HFFc6 (cell line): ENCODE results near the gene RAB3IP. TPM values are rescaled to one million over a fixed set of nuclear protein-coding genes. Genes with fewer than 3 reads are reported as not detected.
"Not testable (repeated sequence)": the region's sequence is repeated elsewhere in the genome, so short reads cannot be mapped to it uniquely, and the experiment has no call there.

ENCODE experiments used
- DNase-seq: peaks from one replicate; pipeline ENCODE4 v3.0.0-alpha.2; 2018
- H3K27ac Mint-ChIP-seq: 2 replicates; pipeline ENCODE4 v1.8.0; 2020; ENCODE audit warnings: mild to moderate bottlenecking, mixed read lengths
- H3K27me3 Mint-ChIP-seq: 2 replicates; pipeline ENCODE4 v1.8.0; 2021; ENCODE audit warnings: mild to moderate bottlenecking, moderate library complexity, mixed read lengths; ENCODE audit not compliant: insufficient read depth
- H3K36me3 Mint-ChIP-seq: 2 replicates; pipeline ENCODE4 v1.8.0; 2021; ENCODE audit warnings: low read depth, mixed read lengths
- H3K4me1 Mint-ChIP-seq: 2 replicates; pipeline ENCODE4 v1.8.0; 2020; ENCODE audit warnings: low read depth, mixed read lengths
- H3K4me3 Mint-ChIP-seq: 2 replicates; pipeline ENCODE4 v1.8.0; 2020; ENCODE audit warnings: mild to moderate bottlenecking, moderate library complexity, mixed read lengths
- H3K9me3 Mint-ChIP-seq: 2 replicates; pipeline ENCODE4 v1.8.0; 2020; ENCODE audit warnings: mild to moderate bottlenecking, mixed read lengths
- CTCF ChIP-seq: fragments of 200-600 bp; sonication (generic); IDR thresholded peaks from 2 replicates; pipeline ENCODE4 v1.5.0; 2021; ENCODE audit warnings: antibody characterized with exemption, mild to moderate bottlenecking
- total RNA-seq, 6 experiments: library from RNA; stranded (reverse); fragmentation: NEBNext Ultra II Directional; extraction: Animal tissue kit (Norgen Biotek cat#: 25700); gene quantifications; 2 replicates in 1 of 6; 3 replicates in 5 of 6; pipeline ENCODE4 v1.2.3, GENCODE V29; 2021

The RAB3IP gene
- total RNA-seq, 6 experiments from 2014 or later, result 1.3 to 2.3 (median 1.4) TPM

DNA sequence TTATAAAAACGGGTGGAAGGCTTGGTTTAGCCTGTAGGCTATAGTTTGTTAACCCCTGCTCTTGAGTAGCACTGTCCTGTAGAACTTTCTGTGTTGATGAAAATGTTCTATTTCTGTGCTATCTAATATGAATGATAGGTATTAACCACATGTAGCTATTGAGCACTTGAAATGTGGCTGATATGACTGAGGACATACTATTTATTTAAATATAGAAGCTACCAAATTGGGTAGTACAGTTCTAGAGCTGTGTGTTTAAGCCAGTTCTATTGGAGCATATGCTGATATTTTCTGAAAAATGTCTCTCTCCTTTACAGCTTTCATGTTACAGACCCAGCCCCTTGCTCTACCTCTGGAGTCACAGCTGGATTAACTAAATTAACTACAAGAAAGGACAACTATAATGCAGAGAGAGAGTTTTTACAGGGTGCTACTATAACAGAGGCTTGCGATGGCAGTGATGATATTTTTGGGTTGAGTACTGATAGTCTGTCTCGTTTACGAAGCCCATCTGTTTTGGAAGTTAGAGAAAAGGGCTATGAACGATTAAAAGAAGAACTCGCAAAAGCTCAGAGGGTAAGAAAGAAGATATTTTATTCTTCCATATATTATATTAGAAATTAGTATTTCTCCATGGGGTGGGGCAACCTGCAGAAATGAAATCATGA, 17.6 kb downstream of the RAB3IP start:
- Mint-ChIP-seq H3K4me3 (no peak overlapping the region), H3K4me1 (no peaks in the 10 kb centered on the region), H3K9me3 (peaks cover 9% of the 10 kb centered on the region), H3K27ac (no peak overlapping the region), H3K27me3 (peaks cover 1% of the 10 kb centered on the region), H3K36me3 (no peaks in the 10 kb centered on the region)
- TF ChIP-seq CTCF, result no peak
- DNase-seq, result no peak

DNA sequence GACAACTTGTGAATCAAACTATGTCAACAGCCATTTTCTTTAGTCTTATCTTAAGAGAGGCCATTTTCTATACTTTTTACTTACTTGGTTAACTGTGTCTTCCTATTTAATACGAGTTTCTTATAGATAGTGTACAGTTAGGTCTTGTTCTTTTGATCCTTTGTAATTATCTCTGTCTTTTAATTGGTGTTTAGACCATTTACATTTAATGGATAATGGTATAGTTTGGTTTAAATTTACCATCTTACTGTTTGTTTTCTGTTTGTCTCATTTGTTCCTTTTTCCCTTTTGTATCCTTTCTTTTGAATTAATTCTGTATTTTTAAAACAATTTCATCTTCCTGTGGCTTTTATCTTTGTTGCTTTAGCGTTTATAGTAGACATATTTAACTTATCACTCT, 19.4 kb downstream of the RAB3IP start:
- H3K36me3 Mint-ChIP-seq, result no peaks in the 10 kb centered on the region
- no peak for TF ChIP-seq CTCF
- no peak for DNase-seq

DNA sequence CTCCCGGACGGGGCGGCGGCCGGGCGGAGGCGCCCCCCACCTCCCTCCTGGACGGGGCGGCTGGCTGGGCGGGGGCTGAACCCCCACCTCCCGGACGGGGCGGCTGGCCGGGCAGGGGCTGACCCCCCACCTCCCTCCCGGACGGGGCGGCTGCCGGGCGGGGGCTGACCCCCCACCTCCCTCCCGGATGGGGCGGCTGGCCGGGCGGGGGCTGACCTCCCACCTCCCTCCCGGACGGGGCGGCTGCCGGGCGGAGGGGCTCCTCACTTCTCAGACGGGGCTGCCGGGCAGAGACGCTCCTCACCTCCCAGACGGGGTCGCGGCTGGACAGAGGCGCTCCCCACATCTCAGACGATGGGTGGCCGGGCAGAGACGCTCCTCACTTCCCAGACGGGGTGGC, 20.9 kb downstream of the RAB3IP start:
- H3K9me3 Mint-ChIP-seq, H3K27ac Mint-ChIP-seq, DNase-seq, H3K4me1 Mint-ChIP-seq, H3K4me3 Mint-ChIP-seq, H3K27me3 Mint-ChIP-seq, H3K36me3 Mint-ChIP-seq: not testable (repeated sequence)

More for the DNA sequence above, 19.4 kb downstream of the RAB3IP start:
- no peaks in the 10 kb centered on the region for H3K4me1 Mint-ChIP-seq
- peaks cover 1% of the 10 kb centered on the region; the same call in 1 of the 2 replicates for H3K27me3 Mint-ChIP-seq
- no peak overlapping the region for H3K4me3 Mint-ChIP-seq
- no peak overlapping the region for H3K27ac Mint-ChIP-seq
- H3K9me3 Mint-ChIP-seq, result peaks cover 9% of the 10 kb centered on the region

GRCh38 chr12:69765515-69765914, 26.9 kb downstream of the RAB3IP start:
- no peak overlapping the region for H3K27ac Mint-ChIP-seq
- no peak overlapping the region for H3K4me3 Mint-ChIP-seq
- H3K36me3 Mint-ChIP-seq, result peaks cover 10% of the 10 kb centered on the region; the same call in 1 of the 2 replicates
- H3K27me3 Mint-ChIP-seq, result no peaks in the 10 kb centered on the region
- no peaks in the 10 kb centered on the region for H3K4me1 Mint-ChIP-seq
- no peak for TF ChIP-seq CTCF
- no peak for DNase-seq
- H3K9me3 Mint-ChIP-seq, result peaks cover 18% of the 10 kb centered on the region

GRCh38 chr12:69766260-69766659, 27.6 kb downstream of the RAB3IP start:
- H3K4me1 Mint-ChIP-seq, result no peaks in the 10 kb centered on the region
- TF ChIP-seq CTCF, result no peak
- no peak overlapping the region for H3K4me3 Mint-ChIP-seq
- H3K27ac Mint-ChIP-seq, result no peak overlapping the region
- no peak for DNase-seq
- H3K27me3 Mint-ChIP-seq, result no peaks in the 10 kb centered on the region
- H3K36me3 Mint-ChIP-seq, result peaks cover 10% of the 10 kb centered on the region; the same call in 1 of the 2 replicates
- H3K9me3 Mint-ChIP-seq, result peaks cover 14% of the 10 kb centered on the region; the same call in 1 of the 2 replicates

GRCh38 chr12:69779928-69780327, 41.3 kb downstream of the RAB3IP start:
- H3K27ac Mint-ChIP-seq, result no peak overlapping the region
- no peaks in the 10 kb centered on the region for H3K27me3 Mint-ChIP-seq
- H3K36me3 Mint-ChIP-seq, result no peaks in the 10 kb centered on the region
- no peaks in the 10 kb centered on the region for H3K4me1 Mint-ChIP-seq
- H3K9me3 Mint-ChIP-seq, result peaks cover 5% of the 10 kb centered on the region
- peak; percentile 73 for TF ChIP-seq CTCF
- H3K4me3 Mint-ChIP-seq, result no peak overlapping the region
- peak; percentile 27 for DNase-seq
